Caco-2 (cell line): ENCODE results near the gene SETD3. TPM values are rescaled to one million over a fixed set of nuclear protein-coding genes. Genes with fewer than 3 reads are reported as not detected.
A peak's percentile ranks its signal among the peaks of the same experiment; 100 is the strongest.

Source experiments
- BruUV-seq: library from RNA; stranded (reverse); fragments of 400-500 nt; replicated peaks from 2 replicates; lab custom pipeline; 2021; lab: Mats Ljungman, UMichigan
- CTCF ChIA-PET: fragments of 300-600 bp; sonication (Branson Sonifier 250); formaldehyde crosslinking; loops from one replicate; lab custom pipeline; 2022; ENCODE audit warnings: antibody characterized with exemption; lab: Charles Lee
- POLR2A ChIA-PET: fragments of 300-600 bp; sonication (Branson Sonifier 250); formaldehyde crosslinking; loops from one replicate; lab custom pipeline; 2022; ENCODE audit warnings: antibody characterized with exemption; lab: Charles Lee
- DNase-seq, 2 experiments: peaks; one replicate each; pipeline versions ENCODE4 v3.0.0 to v3.0.0-alpha.2; 2020 to 2022
- H3K27me3 ChIP-seq: replicated peaks from 2 replicates; pipeline ENCODE4 v1.6.0; 2011; ENCODE audit warnings: low read length; ENCODE audit not compliant: control insufficient read depth, insufficient read depth
- H3K36me3 ChIP-seq: 2 replicates; pipeline ENCODE4 v1.5.1; 2011; ENCODE audit warnings: low read length; ENCODE audit not compliant: control insufficient read depth, insufficient read depth
- H3K4me1 ChIP-seq: fragments of 250-450 bp; sonication (Bioruptor Pico); 2 replicates; pipeline ENCODE4 v1.5.1; 2020; ENCODE audit warnings: mild to moderate bottlenecking
- H3K4me3 ChIP-seq: 2 replicates; pipeline ENCODE4 v1.5.1; 2011; ENCODE audit warnings: low read depth, mild to moderate bottlenecking, control low read depth, low read length
- H3K9me3 ChIP-seq: fragments of 250-450 bp; sonication (Bioruptor Pico); 2 replicates; pipeline ENCODE4 v1.5.1; 2020; ENCODE audit warnings: mild to moderate bottlenecking, moderate library complexity
- H3K27ac Mint-ChIP-seq: one replicate; pipeline ENCODE4 v1.8.0; 2022; ENCODE audit warnings: mixed read lengths; ENCODE audit not compliant: unreplicated experiment
- H3K27me3 Mint-ChIP-seq: one replicate; pipeline ENCODE4 v1.8.0; 2022; ENCODE audit warnings: mixed read lengths; ENCODE audit not compliant: insufficient read depth, unreplicated experiment
- H3K36me3 Mint-ChIP-seq: one replicate; pipeline ENCODE4 v1.8.0; 2022; ENCODE audit warnings: mild to moderate bottlenecking, mixed read lengths; ENCODE audit not compliant: insufficient read depth, unreplicated experiment
- H3K4me1 Mint-ChIP-seq: one replicate; pipeline ENCODE4 v1.8.0; 2022; ENCODE audit warnings: low read depth, mixed read lengths; ENCODE audit not compliant: unreplicated experiment
- H3K4me3 Mint-ChIP-seq: one replicate; pipeline ENCODE4 v1.8.0; 2022; ENCODE audit warnings: mild to moderate bottlenecking, moderate library complexity, mixed read lengths; ENCODE audit not compliant: unreplicated experiment
- H3K9me3 Mint-ChIP-seq: one replicate; pipeline ENCODE4 v1.8.0; 2022; ENCODE audit warnings: mixed read lengths; ENCODE audit not compliant: unreplicated experiment
- intact Hi-C: fragments of 100-400 bp; cut with micrococcal nuclease; formaldehyde crosslinking; loops from one replicate; pipeline ENCODE4 v1.10.0; 2022; ENCODE audit not compliant: unreplicated experiment
- total RNA-seq: library from RNA; stranded (reverse); gene quantifications from 2 replicates; pipeline ENCODE4 v1.2.3, GENCODE V29; 2022
- TF ChIP-seq, protein P1 (sequence below), 2 experiments: fragments of 200-600 bp in 1 of 2; IDR thresholded peaks; 1 replicate in 1 of 2; 2 replicates in 1 of 2; pipeline versions ENCODE4 v1.5.1 to v1.8.0; 2011 to 2022; ENCODE audit warnings: antibody characterized with exemption in 1 of 2, control low read depth in 1 of 2, inconsistent platforms in 1 of 2, low read depth in 1 of 2, low read length in 1 of 2, mild to moderate bottlenecking in 1 of 2, moderate library complexity in 1 of 2; ENCODE audit not compliant: insufficient read depth in 1 of 2, severe bottlenecking in 1 of 2, unreplicated experiment in 1 of 2

SETD3 gene
- total RNA-seq, 1 experiment from 2014 or later, result 74.3 TPM

DNA sequence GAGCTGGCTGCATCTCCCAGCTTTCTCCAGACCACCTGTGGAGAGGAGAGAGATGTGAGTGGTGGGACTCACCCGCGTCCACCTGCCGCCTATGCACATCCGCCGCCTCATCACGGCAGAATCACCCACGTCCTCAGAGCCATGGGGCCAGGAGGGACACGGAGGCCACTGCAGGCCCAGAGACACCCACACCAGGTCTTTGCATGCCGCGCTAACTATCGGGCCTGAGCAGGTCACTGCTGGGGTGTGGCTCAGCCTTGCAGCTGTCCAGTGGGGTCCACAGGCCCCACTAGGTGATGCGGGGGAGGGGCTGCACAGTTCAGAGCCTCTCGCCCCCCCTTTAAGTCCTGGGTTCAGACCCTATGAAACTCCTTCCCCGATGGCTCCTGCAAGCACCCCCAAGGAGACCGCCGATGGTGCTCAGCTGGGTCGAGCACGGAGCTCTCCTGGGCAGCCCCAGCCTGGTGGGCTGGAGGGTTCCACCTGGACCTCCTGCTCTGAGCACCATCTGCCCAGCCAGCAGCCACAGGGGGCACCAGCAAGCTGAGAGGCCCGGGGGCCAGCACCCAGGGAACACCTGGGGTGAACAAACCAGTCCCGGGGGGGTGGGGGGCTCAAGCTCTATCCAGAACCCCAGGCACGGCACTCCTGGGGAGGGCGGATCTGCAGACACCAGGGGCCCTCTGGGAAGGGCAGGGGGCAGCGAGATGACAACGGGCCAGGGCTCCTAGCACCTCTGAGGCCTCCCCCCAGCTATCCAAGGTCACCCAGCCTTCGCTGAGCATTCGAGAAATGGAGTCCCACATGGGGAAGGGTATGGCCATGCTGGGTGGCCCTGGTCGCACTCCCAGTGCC, 34.9 kb upstream of the SETD3 start:
- Mint-ChIP-seq H3K4me1 (no peaks in the 10 kb centered on the region), H3K4me3 (no peak overlapping the region), H3K9me3 (no peaks in the 10 kb centered on the region), H3K27ac (peak overlapping the region; percentile 42), H3K27me3 (no peaks in the 10 kb centered on the region), H3K36me3 (peaks cover 65% of the 10 kb centered on the region)
- Histone ChIP-seq H3K4me3 (no peak overlapping the region), H3K4me1 (peaks cover 6% of the 10 kb centered on the region; the same call in 1 of the 2 replicates), H3K9me3 (no peaks in the 10 kb centered on the region), H3K27me3 (no peaks in the 10 kb centered on the region), H3K36me3 (no peaks in the 10 kb centered on the region; the same call in 1 of the 2 replicates)
- ChIA-PET CTCF (no interaction called here), POLR2A (no interaction called here)
- no TSS peak for BruUV-seq
- intact Hi-C loops, result no loop called here
- no peak for DNase-seq
- TF ChIP-seq, protein P1, sequence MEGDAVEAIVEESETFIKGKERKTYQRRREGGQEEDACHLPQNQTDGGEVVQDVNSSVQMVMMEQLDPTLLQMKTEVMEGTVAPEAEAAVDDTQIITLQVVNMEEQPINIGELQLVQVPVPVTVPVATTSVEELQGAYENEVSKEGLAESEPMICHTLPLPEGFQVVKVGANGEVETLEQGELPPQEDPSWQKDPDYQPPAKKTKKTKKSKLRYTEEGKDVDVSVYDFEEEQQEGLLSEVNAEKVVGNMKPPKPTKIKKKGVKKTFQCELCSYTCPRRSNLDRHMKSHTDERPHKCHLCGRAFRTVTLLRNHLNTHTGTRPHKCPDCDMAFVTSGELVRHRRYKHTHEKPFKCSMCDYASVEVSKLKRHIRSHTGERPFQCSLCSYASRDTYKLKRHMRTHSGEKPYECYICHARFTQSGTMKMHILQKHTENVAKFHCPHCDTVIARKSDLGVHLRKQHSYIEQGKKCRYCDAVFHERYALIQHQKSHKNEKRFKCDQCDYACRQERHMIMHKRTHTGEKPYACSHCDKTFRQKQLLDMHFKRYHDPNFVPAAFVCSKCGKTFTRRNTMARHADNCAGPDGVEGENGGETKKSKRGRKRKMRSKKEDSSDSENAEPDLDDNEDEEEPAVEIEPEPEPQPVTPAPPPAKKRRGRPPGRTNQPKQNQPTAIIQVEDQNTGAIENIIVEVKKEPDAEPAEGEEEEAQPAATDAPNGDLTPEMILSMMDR (IDR thresholded peaks at IDR 0.05; ENCODE audit: insufficient read depth in 1 of 2, low read depth in 1 of 2, low read length in 1 of 2, severe bottlenecking in 1 of 2, unreplicated experiment in 1 of 2), result no peak

DNA sequence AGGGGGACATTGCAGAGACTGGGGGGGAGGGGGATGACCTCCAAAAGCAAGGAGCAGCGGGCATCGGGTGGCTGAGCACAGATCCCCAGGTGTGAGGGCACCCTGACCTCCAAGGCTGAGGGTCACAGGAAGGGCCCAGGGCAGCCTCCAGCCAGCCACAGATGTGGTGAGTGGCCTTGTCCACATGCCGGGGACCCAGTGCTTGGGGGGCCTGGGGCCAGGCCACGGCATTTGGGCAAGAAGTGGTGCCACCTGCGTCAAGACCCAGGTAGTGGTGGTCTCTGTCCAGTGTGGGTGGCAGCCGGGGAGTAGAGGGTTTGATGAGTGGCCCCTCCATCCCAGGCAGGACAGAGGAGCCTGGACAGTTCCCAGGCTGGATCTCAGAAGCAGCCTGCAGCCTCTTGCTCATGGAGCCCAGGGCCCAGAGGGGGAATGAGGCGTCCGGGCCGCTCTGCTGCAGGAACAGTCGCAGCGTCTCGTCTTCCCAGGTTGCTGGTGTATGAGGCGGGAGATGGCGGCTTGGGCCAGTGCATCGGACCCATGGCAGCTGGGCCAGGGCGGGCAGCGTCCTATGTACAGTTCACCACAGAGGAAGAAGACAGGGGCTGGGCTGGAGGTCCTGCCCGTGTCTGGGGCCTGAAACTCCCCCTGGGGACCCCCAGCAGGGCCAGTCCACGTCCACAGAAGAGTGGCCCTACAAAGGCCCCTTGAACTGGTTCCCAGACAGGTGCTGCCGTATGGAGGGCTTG, 34.1 kb upstream of the SETD3 start:
- intact Hi-C loops, result no loop called here
- H3K27me3 Mint-ChIP-seq, result no peaks in the 10 kb centered on the region
- peaks cover 64% of the 10 kb centered on the region for H3K36me3 Mint-ChIP-seq
- ChIA-PET CTCF (no interaction called here), POLR2A (no interaction called here)
- peaks cover 2% of the 10 kb centered on the region; the same call in 1 of the 2 replicates for H3K36me3 ChIP-seq
- no peak overlapping the region for H3K4me3 Mint-ChIP-seq
- no peak overlapping the region for H3K4me3 ChIP-seq
- H3K4me1 ChIP-seq, result peaks cover 6% of the 10 kb centered on the region; the same call in 1 of the 2 replicates
- DNase-seq, result no peak
- peak overlapping the region; percentile 48 for H3K27ac Mint-ChIP-seq
- no peaks in the 10 kb centered on the region for H3K9me3 ChIP-seq
- no TSS peak for BruUV-seq
- H3K27me3 ChIP-seq, result no peaks in the 10 kb centered on the region
- no peaks in the 10 kb centered on the region for H3K9me3 Mint-ChIP-seq
- H3K4me1 Mint-ChIP-seq, result no peaks in the 10 kb centered on the region
- TF ChIP-seq, protein P1 (IDR thresholded peaks at IDR 0.05; ENCODE audit: insufficient read depth in 1 of 2, low read depth in 1 of 2, low read length in 1 of 2, severe bottlenecking in 1 of 2, unreplicated experiment in 1 of 2), result no peak

DNA sequence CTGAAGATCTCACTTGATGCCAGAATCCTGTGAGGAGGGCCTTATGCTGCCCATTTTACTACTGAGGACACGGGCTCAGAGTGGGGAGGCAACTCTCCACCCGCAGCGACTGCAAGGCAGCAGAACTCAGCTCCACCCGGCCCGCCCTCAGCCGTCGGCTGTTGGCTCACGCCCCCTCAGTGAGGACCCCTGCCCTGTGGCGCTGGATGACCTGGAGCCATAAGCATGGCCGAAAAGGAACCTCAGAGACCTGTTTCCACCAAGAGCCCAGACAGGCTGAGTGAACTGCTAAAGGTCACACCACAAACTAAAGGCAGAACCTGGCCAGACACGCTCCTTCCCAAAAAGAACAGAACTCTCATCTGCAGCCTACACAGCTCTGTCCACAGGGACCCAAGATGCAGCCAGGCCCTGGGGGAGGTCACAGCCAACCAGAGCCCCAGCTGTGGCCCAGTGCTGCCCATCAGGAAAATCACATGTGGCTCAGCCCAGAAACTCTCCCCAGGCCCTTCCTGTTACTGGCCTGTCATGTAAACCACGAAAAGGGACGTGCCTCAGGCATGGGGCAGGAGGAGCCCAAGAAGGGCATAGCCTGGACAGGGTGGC, 33.4 kb upstream of the SETD3 start:
- Histone ChIP-seq H3K27me3 (no peaks in the 10 kb centered on the region), H3K4me3 (no peak overlapping the region), H3K9me3 (no peaks in the 10 kb centered on the region), H3K36me3 (peaks cover 2% of the 10 kb centered on the region; the same call in 1 of the 2 replicates), H3K4me1 (peaks cover 6% of the 10 kb centered on the region; the same call in 1 of the 2 replicates)
- Mint-ChIP-seq H3K9me3 (no peaks in the 10 kb centered on the region), H3K36me3 (peaks cover 64% of the 10 kb centered on the region), H3K27ac (peak overlapping the region; percentile 48), H3K4me3 (no peak overlapping the region), H3K4me1 (no peaks in the 10 kb centered on the region), H3K27me3 (no peaks in the 10 kb centered on the region)
- DNase-seq, result no peak
- intact Hi-C loops, result no loop called here
- BruUV-seq, result no TSS peak
- ChIA-PET POLR2A (no interaction called here), CTCF (no interaction called here)
- TF ChIP-seq, protein P1 (IDR thresholded peaks at IDR 0.05; ENCODE audit: insufficient read depth in 1 of 2, low read depth in 1 of 2, low read length in 1 of 2, severe bottlenecking in 1 of 2, unreplicated experiment in 1 of 2), result no peak
